ENCODE data around the gene CLTB. TPM values are rescaled to one million over a fixed set of nuclear protein-coding genes. Genes with fewer than 3 reads are reported as not detected.
"Not testable (repeated sequence)": the region's sequence is repeated elsewhere in the genome, so short reads cannot be mapped to it uniquely, and the experiment has no call there.

The CLTB gene
- total and polyA plus RNA-seq, 8 donors = 41.0 to 128 (median 51.9) TPM

GRCh38 chr5:176446884-176447590 lies 30.7 kb upstream of the CLTB start:
- Histone ChIP-seq H3K27ac (peak overlapping the region; percentile 95 to 99), H3K36me3 (no peaks in the 10 kb centered on the region), H3K4me1 (peaks cover 15 to 43% of the 10 kb centered on the region in 2 donors), H3K4me3 (peak overlapping the region; percentile 83 to 87), H3K9me3 (no peaks in the 10 kb centered on the region), H3K27me3 (no peaks in the 10 kb centered on the region)
- DNase-seq (peak in 2 of 4 donors; percentile 11 to 20), ATAC-seq (peak; percentile 5)
- intact Hi-C loops (cut with DNase I) = no loop called here
- TF ChIP-seq CTCF (IDR thresholded peaks at IDR 0.05) = no peak

- intact Hi-C loops (cut with DNase I) = no loop called here
- DNase-seq (no peak), ATAC-seq (no peak)
- Histone ChIP-seq H3K4me1 (peaks cover 15 to 38% of the 10 kb centered on the region in 2 donors), H3K9me3 (no peaks in the 10 kb centered on the region), H3K36me3 (no peaks in the 10 kb centered on the region), H3K4me3 (no peak overlapping the region), H3K27me3 (peaks cover 0 to 6% of the 10 kb centered on the region in 2 donors), H3K27ac (no peak overlapping the region)
- TF ChIP-seq CTCF (IDR thresholded peaks at IDR 0.05) = no peak
Observed at GRCh38 chr5:176446028-176446665, 29.8 kb upstream of the CLTB start.

- no peak for TF ChIP-seq CTCF (IDR thresholded peaks at IDR 0.05)
- no peaks in the 10 kb centered on the region for H3K36me3 ChIP-seq
- no peaks in the 10 kb centered on the region for H3K9me3 ChIP-seq
- peaks cover 15 to 26% of the 10 kb centered on the region in 2 donors for H3K4me1 ChIP-seq
- H3K4me3 ChIP-seq = no peak overlapping the region
- DNase-seq (no peak), ATAC-seq (no peak)
- peaks cover 0 to 8% of the 10 kb centered on the region in 2 donors for H3K27me3 ChIP-seq
- intact Hi-C loops (cut with DNase I) = no loop called here
- no peak overlapping the region for H3K27ac ChIP-seq
Observed at GRCh38 chr5:176444742-176445141, 28.4 kb upstream of the CLTB start.

GRCh38 chr5:176442911-176443310 lies 26.6 kb upstream of the CLTB start:
- intact Hi-C loops (cut with DNase I); H3K36me3 ChIP-seq; H3K27ac ChIP-seq; ATAC-seq; H3K9me3 ChIP-seq; DNase-seq; H3K27me3 ChIP-seq; H3K4me3 ChIP-seq: not testable (repeated sequence)
- H3K4me1 ChIP-seq = peaks cover 7 to 15% of the 10 kb centered on the region in 2 donors

- intact Hi-C loops (cut with DNase I) = no loop called here
- Histone ChIP-seq H3K4me1 (peaks cover 7 to 11% of the 10 kb centered on the region in 2 donors), H3K27ac (no peak overlapping the region), H3K36me3 (no peaks in the 10 kb centered on the region), H3K4me3 (no peak overlapping the region), H3K9me3 (no peaks in the 10 kb centered on the region), H3K27me3 (peaks cover 0 to 8% of the 10 kb centered on the region in 2 donors)
- TF ChIP-seq CTCF (IDR thresholded peaks at IDR 0.05) = no peak
- no peak for ATAC-seq
- DNase-seq = no peak
Observed at GRCh38 chr5:176441921-176442323, 25.6 kb upstream of the CLTB start.
